DND-41 (cell line): ENCODE measurements around the gene ADAMTS12.

Source experiments
- EZH2 ChIP-seq: IDR thresholded peaks from 3 replicates; pipeline ENCODE4 v1.6.1; 2012; ENCODE audit warnings: borderline replicate concordance, low read depth, mild to moderate bottlenecking, moderate library complexity, low read length, inconsistent platforms; ENCODE audit not compliant: severe bottlenecking
- TF ChIP-seq, protein P1 (sequence below): IDR thresholded peaks from 2 replicates; pipeline ENCODE4 v1.5.1; 2012; ENCODE audit warnings: borderline replicate concordance, low read length, moderate library complexity, mild to moderate bottlenecking; ENCODE audit not compliant: poor library complexity, severe bottlenecking; ENCODE audit errors: extremely low read depth

DNA sequence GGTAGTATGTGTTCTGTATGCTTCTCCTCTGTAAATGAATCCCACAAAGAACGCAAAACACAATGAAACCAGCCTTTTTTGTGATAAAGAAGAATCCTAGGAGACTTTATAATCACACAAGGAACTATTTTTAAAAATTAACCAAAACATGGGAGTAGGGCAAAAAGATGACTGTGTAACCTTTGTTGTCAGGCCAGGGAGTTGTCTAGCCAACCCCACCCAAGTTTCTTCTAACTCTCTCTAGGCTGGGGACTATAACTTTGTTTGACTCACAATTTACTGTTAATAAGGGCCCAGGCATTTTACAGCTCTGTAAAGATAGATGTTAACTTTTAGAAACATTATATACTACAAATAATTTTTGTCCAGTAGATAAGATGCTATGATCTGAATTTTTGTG, 176.1 kb downstream of the ADAMTS12 start:
- TF ChIP-seq, protein P1, sequence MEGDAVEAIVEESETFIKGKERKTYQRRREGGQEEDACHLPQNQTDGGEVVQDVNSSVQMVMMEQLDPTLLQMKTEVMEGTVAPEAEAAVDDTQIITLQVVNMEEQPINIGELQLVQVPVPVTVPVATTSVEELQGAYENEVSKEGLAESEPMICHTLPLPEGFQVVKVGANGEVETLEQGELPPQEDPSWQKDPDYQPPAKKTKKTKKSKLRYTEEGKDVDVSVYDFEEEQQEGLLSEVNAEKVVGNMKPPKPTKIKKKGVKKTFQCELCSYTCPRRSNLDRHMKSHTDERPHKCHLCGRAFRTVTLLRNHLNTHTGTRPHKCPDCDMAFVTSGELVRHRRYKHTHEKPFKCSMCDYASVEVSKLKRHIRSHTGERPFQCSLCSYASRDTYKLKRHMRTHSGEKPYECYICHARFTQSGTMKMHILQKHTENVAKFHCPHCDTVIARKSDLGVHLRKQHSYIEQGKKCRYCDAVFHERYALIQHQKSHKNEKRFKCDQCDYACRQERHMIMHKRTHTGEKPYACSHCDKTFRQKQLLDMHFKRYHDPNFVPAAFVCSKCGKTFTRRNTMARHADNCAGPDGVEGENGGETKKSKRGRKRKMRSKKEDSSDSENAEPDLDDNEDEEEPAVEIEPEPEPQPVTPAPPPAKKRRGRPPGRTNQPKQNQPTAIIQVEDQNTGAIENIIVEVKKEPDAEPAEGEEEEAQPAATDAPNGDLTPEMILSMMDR: no peak
- no peak for TF ChIP-seq EZH2
